GM19455 (cell line): ENCODE data around the gene CGRRF1.

ENCODE experiments used
- ATAC-seq: cut with Tn5 transposase; IDR thresholded peaks from one replicate; pipeline ENCODE4 v1.9.1; 2021; ENCODE audit not compliant: unreplicated experiment

CGRRF1 gene

DNA sequence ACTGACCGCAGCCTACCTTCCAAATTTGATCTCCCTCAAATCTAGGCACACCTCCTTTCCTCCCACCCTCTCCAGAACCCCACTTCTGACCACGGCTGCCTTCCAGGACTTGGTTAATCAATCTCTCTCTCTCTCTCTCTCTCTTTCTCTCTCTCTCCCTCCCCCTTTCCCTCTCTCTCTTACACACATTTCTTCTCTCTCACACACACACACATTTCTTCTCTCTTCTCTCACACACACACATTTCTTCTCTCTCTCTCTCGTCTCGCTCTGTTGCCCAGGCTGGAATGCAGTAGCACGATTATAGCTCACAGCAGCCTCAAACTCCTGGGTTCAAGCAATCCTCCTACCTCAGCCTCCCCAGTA lies 20.4 kb upstream of the CGRRF1 start:
- ATAC-seq, result no peak

DNA sequence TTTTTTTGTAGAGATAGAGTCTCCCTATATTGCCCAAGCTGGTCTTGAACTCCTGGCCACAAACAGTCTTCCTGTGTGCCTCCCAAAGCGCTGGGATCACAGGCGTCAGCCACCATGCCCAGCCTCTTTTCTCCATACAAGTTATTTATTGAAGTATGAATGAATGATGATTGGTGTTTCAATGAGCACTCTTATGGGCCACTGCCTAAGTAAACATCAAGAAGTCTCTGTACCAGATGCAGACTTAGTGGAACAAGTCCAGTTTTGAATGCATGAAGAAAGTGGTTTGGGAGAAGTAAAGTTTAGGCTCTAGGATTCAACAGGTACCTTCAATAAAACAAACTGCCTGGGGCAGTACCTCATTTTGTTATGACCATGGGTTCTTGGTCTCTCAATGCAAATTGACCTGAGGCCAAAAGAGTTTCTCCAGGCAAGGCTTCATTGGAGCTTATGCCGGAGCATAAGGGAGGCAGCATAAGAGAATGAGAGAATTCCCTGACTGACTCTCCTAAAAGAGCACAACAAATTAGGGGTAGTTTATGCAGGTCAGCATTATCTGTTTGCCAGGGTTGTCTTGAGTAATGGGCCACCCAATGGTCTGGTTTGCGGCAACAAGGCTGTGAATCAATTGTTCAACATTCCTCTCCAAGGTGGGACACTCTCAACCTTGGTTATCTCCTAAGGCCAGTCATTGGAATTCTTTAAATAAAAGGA lies 19.8 kb upstream of the CGRRF1 start:
- no peak for ATAC-seq

DNA sequence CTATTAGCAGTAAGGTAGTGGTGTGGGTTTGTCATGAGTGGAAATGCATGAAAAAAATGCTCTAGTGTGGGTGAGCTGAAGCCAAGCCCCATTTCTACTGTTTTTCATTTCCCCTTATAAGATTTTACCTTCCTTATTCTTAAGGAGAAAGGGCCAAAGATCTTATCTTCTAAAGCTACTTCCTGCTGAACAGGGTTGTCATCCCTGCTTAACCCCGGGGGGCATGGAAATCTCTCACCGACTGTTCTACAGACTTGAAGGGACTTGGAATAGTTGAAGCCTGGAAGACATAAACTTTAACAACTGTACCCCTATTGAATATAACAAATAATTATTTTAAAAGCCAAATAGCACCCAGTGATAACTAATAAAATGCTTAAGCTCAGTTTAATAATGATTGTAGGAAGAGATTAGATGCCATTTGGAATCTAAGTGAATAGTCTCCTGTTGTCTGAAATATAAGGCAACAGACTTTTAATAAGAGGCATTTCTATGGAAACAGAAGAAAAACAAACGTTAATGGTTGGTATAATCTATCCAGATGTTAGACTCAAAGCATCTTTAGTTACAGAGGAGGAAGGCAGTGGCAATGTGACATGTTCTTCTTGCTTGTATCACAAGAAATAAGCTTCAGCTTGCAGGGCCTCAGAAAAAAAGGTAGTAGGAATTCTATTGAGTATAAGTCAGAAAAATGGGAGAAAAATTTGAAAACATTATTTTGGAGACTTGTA lies 19.1 kb upstream of the CGRRF1 start:
- ATAC-seq, result no peak

DNA sequence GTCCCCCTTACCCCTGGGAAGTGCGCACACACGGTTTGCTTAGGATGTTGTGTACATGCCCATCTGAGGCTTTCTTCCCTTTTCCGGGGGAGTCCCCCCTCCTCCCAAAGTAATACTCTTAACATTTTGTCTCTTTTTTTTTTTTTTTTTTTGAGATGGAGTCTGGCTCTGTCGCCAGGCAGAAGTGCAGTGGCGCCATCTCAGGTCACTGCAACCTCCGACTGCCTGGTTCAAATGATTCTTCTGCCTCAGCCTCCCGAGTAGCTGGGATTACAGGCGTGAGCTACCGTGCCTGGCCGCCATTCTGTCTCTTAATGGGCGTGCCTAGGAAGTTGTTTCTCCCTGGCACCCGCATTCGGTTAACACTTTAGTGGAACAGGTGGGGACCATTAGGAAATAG lies 16.4 kb upstream of the CGRRF1 start:
- ATAC-seq, result no peak

DNA sequence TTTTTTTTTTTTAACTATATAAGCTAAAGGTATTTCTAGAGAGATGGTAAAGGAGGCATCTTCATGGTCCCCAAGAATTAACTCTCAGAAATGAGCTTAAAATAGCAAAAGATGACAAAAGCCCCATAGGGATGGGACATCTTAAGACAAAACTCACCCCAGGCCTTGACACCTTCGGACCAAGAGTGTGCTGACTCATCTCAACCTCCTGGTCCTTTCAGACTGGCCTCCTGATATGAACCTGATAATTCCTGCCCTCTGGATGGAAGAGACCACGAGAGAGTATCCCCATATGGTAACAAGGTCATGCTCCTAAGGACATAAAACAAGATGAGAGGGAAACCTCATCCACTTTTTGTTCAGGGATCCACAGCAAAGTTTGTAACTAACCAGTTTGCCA lies 12.5 kb upstream of the CGRRF1 start:
- ATAC-seq, result no peak

DNA sequence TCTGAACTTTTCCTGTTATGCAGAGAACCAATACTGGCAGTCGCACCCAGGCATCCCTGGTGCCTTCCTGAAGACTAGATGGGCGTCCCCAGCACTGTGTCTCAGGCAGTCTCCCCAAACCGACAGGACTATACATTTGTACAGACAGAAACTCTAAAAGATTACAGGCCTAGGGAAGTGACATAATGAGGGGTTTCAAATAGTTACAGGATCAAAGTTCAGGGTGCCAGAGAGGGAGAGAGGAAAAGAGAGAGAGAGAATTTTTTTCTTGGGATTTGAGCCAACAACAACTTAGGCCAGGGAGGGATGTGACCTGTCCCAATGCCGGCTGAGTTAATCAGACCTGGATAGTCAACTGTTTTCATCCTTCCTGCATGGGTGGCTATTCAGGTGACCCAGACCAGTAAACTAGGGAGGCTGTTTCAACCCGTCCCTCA lies 11.6 kb upstream of the CGRRF1 start:
- ATAC-seq, result no peak

DNA sequence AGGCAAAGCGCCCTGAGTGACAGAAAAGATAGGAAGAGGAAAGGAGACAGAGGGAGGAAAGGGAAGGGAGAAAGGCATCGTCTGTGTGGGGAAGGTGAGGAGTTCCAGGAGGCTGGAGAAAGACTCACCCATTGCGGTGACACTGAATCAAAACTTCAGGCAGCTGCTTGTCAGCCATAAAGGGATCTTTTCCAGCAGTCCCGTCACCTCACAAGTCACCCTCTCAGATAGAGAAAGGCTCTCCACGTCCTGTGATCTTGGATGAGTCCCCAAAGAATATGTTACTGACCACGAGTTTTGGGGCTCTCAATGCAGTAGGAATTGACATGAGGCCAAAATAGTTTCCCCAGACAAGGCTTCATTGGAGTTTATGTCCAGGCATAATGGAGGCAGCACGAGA lies 11.1 kb upstream of the CGRRF1 start:
- no peak for ATAC-seq

DNA sequence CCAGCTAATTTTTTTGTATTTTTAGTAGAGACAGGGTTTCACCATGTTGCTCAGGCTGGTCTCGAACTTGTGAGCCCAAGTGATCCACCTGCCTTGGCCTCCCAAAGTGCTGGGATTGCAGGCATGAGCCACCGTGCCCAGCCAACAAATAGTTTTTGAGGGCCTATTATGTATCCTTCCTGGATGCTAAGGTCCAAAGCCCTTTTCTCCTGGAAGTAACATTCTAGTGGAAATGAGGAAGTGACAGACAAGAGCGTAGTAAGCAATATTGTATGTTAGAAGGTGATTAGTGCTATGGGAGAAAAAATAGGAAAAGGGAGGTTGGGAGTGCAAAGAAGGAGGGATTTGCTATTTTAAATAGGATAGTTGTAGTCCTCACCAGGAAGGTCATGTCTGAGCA lies 9.0 kb upstream of the CGRRF1 start:
- ATAC-seq, result no peak

DNA sequence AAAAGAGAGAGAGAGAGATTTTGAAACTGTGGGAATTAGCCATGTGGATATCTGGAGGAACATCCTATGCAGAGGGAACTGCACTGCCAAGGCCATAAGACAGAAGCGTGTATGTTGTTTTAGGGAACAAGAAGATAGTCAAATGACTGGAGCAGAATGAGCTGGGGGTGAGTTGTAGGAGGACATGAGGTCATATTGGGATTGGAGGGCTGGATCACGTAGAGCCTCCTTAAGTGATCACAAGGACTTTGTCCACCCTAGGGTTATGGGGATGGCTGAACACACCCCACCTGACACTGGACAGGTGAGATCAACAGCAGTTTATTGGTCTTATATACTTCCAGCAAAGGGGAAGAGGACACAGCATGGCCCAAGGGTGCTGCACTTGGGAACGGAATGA lies 8.2 kb upstream of the CGRRF1 start:
- ATAC-seq, result no peak

DNA sequence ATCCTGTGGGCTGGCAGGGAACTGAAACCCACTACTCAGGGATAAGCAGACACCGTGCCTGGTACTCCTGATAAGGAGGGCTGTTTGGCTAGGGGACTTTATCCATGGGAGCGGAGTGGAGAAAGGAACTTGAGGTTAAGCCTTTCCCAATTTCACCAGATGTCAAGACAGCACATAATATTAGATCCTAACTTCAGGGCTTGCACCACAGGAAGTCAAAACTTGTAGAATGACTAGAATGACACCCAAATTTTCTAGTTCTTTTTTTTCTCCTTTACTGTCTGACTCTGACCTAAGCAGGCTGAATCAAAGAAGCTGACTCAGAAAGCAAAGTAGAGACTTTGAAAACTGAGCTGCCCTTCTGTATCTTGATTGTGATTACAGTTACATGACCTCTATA lies 7.1 kb upstream of the CGRRF1 start:
- no peak for ATAC-seq

DNA sequence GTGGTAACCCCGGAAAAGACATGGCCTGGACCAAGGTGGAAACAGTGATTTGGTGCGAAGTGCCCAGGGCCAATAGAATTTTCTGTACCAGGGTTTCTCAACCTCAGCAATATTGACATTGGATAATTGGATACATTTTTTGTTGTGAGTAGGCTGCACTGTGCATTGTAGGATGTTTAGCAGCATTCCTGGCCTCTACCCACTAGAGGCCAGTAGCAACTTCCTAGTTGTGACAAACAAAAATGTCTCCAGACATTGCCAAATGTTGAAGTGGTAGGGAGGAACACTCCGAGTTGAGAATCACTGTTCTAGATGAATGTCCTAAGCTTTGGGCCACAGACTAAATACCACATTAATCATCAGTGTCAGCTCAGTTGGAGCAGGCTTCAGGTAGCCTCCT lies 6.2 kb upstream of the CGRRF1 start:
- no peak for ATAC-seq

DNA sequence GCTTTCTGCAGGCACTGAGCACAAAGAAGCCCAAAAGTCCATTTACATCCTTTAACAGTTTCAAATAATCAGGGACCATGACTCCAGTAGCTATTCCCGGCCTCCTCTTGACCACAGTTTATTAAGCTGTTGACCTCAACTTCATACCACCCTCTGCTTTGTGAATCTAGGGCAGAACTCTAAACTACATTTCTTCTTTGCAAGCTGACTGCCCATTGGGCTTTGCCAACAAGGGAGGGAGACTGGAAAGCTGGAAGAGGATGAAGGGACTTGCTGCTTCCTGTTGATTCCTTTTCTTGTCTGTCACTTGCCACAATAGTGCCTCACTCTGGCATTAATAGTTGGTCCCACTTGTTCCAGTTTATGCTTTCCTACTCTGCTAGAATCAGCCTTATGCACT lies 2.7 kb downstream of the CGRRF1 start:
- no peak for ATAC-seq

DNA sequence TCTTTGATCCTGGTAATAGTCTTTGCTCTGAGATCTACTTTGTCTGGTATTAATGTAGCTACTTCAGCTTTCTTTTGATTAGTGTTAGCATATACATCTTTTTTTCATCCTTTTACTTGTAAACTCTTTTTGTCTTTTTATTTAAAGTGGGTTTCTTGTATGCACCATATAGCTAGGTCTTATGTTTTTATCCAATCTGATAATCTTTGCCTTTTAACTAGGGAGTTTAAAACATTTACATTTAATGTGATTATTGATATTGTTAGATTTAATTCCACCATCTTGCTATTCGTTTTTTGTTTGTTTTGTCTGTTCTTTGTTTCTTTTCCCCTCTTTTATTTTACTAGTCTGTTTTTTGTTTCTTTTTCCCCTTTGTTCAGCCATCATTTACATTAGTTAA lies 6.0 kb downstream of the CGRRF1 start:
- no peak for ATAC-seq

DNA sequence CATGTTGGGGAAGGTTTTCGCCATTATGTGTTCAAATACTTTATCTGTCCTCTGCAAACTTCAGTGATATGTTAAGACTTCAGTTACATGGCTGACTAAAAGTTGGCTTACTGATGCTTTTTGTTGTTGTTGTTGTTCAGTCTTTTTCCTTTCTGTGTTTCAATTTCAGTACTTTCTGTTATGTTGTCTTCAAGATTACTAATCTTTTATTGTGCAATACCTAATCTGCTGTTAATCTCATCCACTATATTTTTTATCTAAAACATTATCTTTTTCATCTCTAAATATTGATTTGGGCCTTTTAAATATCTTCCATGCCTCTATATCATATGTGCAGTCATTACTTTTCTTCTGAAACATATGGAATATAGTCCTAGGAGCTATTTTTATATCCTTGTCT lies 7.0 kb downstream of the CGRRF1 start:
- ATAC-seq, result no peak

DNA sequence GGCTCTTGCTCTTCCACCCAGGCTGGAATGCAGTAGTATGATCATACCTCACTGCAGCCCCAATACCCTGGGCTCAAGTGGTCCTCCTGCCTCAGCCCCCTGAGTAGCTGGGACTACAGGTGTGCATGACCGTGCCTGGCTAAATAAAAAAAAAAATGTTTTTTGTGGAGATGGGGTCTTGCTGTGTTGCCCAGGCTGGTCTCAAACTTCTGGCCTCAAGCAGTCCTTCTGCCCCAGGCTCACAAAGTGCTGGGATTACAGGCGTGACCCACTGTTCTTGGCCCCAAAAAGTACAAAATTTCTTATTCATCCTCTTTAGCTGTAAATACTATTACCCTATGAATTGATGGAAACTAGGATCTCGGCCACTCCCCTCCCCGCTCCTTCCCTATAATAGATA lies 14.7 kb downstream of the CGRRF1 start:
- ATAC-seq, result no peak

DNA sequence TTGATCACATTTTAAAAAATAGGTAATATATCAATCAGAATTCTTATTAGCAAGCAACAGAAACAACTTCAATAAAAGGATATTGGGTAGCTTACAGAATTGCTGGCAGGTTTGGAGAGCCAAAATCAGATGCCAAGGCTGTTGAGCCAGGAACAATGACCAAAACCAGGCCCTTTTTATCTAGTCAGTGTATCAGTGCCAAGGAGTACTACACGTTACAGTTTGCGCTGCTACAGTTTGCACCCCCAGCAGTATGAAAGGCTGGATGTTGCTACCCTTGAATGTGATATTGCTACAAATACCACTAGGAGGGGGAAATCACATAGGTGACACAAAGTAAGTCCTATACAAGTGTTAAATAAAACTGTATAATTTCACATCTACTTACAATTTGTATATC lies 19.3 kb downstream of the CGRRF1 start:
- ATAC-seq, result no peak

DNA sequence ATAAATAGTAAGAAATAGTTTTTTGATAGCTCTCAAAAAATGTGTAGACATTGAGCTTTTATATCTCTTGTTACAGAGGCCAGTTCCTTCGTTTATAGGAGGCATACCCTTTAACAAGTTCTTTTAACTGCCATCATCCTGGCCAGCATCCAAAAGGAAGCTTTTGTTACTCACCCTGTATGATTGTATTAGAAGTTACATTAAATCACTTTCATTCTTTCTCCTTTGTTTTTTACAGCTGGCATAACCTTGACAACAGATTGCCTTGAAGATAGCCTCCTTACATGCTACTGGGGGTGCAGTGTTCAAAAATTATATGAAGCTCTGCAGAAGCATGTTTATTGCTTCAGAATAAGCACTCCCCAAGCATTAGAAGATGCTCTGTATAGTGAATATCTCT lies 20.1 kb downstream of the CGRRF1 start:
- no peak for ATAC-seq

DNA sequence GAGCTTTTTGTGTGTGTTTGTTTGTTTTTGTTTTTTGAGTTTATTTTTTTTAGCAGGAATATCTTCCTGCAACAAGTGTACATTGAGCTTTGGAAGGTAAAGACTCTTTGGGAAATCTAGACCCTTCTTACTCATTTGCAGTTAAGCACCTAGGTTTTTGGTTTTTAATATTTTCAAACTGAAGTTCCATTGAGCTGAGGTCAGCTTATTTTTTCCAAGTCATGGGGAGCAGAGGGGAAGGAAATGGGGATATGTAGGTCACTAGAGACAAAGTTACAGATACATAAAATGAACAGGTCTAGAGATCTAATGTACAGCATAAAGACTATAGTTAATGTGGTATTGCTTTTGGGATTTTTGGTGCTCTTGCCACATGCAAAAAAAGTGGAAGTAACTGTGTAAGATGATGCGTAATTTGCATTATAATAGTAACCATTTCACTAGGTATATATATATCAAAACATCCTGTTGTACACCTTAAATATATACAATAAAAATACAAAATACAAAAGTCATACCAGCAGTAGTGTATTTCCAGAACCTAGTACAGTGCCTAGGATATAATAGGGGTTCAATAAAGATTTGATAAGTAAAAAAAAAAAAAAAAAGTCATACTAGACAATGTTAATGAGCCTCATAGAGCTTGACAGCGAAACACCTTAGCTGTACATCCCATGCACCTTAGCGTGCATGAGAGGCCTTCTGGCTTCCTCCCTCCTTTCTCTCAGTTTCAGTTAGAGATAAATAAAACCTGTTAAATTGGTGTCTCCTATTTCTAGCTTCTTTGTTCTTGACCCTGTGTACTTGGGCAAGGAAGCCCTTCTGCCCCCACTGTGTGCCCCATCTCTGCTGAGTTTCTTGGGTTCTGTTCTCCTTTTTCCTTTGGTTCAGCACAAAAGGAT lies 22.7 kb downstream of the CGRRF1 start:
- peak; percentile 85 for ATAC-seq

DNA sequence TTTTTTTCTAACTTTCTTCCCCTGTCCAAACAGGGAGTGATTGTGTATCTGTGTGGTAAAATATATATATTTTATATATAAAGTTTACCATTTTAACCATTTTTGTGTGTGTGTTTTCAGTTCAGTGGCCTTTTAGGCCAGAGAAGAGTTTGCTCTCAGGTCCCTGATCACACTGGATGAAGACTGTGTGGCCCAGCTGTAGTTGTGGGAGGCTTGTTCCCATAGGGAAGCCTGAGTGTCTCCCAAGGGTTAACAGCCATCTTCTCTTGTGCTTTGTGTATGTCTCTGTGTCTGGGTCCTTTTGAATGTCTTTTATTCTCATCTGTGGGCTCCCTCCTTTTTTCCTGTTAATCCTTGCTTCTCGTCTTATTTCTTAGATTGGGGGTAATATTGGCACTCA lies 23.4 kb downstream of the CGRRF1 start:
- ATAC-seq, result peak; percentile 34

DNA sequence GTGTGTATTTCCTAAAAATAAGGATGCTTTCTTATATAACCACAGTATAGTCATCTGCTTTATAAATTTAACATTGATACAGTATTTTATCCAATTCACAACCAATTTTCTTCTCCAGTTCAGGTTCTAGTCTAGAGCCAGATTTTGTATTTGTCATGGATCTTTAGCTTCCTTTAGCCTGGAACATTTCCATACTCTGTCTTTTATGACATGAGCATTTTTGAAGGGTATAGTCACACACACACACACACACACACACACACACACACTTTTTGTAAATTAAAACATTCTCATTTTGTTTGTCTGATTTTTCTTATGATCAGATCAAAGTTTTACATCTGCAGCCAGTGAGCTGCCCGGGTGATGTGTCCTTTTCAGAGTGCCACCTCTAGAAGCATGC lies 25.4 kb downstream of the CGRRF1 start:
- ATAC-seq, result no peak

DNA sequence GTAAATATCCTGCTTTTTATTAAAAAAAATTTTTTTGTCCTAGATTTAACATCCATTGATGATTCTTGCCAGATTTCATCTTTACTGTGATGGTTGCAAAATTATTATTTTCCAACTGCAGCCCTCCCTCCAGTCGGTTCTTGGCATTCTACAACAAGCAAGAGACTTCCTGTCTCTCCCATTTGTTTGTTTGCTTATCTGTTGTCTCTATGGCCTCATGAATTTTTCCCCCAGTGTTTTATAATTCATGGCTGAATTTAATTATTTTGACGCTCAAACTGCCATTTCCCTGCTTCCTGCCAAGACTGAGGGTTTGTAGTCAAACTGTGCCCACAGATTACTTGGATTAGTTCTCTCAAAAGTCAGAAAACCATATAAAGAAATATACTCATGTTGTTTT lies 25.9 kb downstream of the CGRRF1 start:
- no peak for ATAC-seq

DNA sequence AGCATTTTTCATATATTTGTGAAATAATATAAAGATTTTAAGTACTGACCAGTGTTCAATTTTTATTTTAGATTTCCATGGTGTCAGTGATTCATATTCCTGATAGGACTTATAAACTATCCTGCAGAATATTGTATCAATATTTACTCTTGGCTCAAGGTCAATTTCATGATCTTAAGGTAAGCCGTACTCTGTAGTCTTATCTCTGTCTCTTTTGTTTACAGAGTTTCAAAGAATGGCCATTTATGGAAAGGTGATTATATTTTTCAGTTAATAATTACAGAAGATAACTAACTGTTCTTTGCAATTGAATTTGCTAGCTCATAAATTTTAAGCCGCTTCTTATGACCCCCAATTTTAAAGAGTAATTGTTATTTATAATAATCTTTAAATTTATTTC lies 27.9 kb downstream of the CGRRF1 start:
- ATAC-seq, result no peak
